H1 (cell line): ENCODE measurements around the gene DPYSL4. TPM values are rescaled to one million over a fixed set of nuclear protein-coding genes. Genes with fewer than 3 reads are reported as not detected.

ENCODE experiments used
- CTCF ChIA-PET: fragments of 300-600 bp; sonication (Branson Sonifier 250); formaldehyde crosslinking; loops from one replicate; lab custom pipeline; 2021; ENCODE audit not compliant: partially characterized antibody; lab: Charles Lee
- POLR2A ChIA-PET: fragments of 300-600 bp; sonication (Branson Sonifier 250); formaldehyde crosslinking; loops from one replicate; lab custom pipeline; 2021; ENCODE audit warnings: inconsistent platforms; ENCODE audit not compliant: partially characterized antibody; lab: Charles Lee
- DNase-seq, 2 experiments: peaks; one replicate each; pipeline versions ENCODE4 v3.0.0 to v3.0.0-alpha.2; 2010 to 2022; ENCODE audit warnings: low spot score in 2 of 2, low read depth in 1 of 2, mixed read lengths in 1 of 2
- FAIRE-seq: peaks from 2 replicates; lab custom pipeline; 2011; peaks lifted over from hg19 to GRCh38; lab: Jason Lieb, UNC
- H2AFZ ChIP-seq: 2 replicates; pipeline ENCODE4 v1.8.1; 2012; ENCODE audit warnings: low read length, inconsistent platforms
- H2AK5ac ChIP-seq: 2 replicates; pipeline ENCODE4 v1.6.1; 2013; ENCODE audit warnings: low read depth, low read length
- H2BK120ac ChIP-seq: replicated peaks from 2 replicates; pipeline ENCODE3; 2013; ENCODE audit warnings: low read depth, low read length, inconsistent platforms
- H2BK12ac ChIP-seq: 2 replicates; pipeline ENCODE4 v1.6.1; 2013; ENCODE audit warnings: low read depth, low read length
- H2BK15ac ChIP-seq: 2 replicates; pipeline ENCODE4 v1.6.1; 2013; ENCODE audit warnings: low read length
- H2BK20ac ChIP-seq: 2 replicates; pipeline ENCODE4 v1.6.1; 2013; ENCODE audit warnings: low read length
- H2BK5ac ChIP-seq: 2 replicates; pipeline ENCODE4 v1.6.1; 2013; ENCODE audit warnings: low read depth, low read length
- H3K14ac ChIP-seq: 2 replicates; pipeline ENCODE4 v1.6.1; 2013; ENCODE audit warnings: inconsistent platforms; ENCODE audit not compliant: insufficient read length
- H3K18ac ChIP-seq: 2 replicates; pipeline ENCODE4 v1.6.1; 2013; ENCODE audit warnings: low read length; ENCODE audit errors: extremely low read depth
- H3K23ac ChIP-seq: 2 replicates; pipeline ENCODE4 v1.6.1; 2013; ENCODE audit warnings: inconsistent platforms; ENCODE audit not compliant: insufficient read length
- H3K23me2 ChIP-seq: 2 replicates; pipeline ENCODE4 v1.6.1; 2013; ENCODE audit warnings: low read depth, low read length
- H3K27ac ChIP-seq: 2 replicates; pipeline ENCODE4 v1.6.1; 2011; ENCODE audit warnings: low read depth, low read length, inconsistent platforms
- H3K27me3 ChIP-seq, 4 experiments: replicated peaks in 1 of 4; 1 replicate in 1 of 4; 2 replicates in 3 of 4; pipeline versions ENCODE4 v1.6.1 to v1.8.1; 2011 to 2013; ENCODE audit warnings: low read length in 3 of 4, mild to moderate bottlenecking in 3 of 4, inconsistent platforms in 2 of 4, mixed read lengths in 2 of 4, moderate library complexity in 1 of 4; ENCODE audit not compliant: control insufficient read depth in 3 of 4, insufficient read depth in 3 of 4; ENCODE audit errors: extremely low read depth in 1 of 4
- H3K36me3 ChIP-seq, 4 experiments: 2 replicates each; pipeline versions ENCODE4 v1.6.1 to v1.8.1; 2011 to 2013; ENCODE audit warnings: mild to moderate bottlenecking in 4 of 4, low read length in 3 of 4, moderate library complexity in 2 of 4, control low read depth in 1 of 4, inconsistent platforms in 1 of 4; ENCODE audit not compliant: insufficient read depth in 4 of 4, control insufficient read depth in 2 of 4
- H3K4ac ChIP-seq: replicated peaks from 2 replicates; pipeline ENCODE3; 2013; ENCODE audit warnings: low read length, low read depth, mixed read lengths, inconsistent platforms; ENCODE audit not compliant: insufficient read length
- H3K4me1 ChIP-seq, 4 experiments: replicated peaks in 1 of 4; 1 replicate in 1 of 4; 2 replicates in 3 of 4; pipeline versions ENCODE4 v1.6.1 to v1.8.1; 2011 to 2013; ENCODE audit warnings: low read length in 3 of 4, inconsistent platforms in 2 of 4, mixed read lengths in 1 of 4; ENCODE audit not compliant: insufficient read depth in 4 of 4, control insufficient read depth in 3 of 4
- H3K4me2 ChIP-seq, 2 experiments: 2 replicates each; pipeline versions ENCODE4 v1.6.1 to v1.8.1; 2011 to 2013; ENCODE audit warnings: low read depth in 2 of 2, low read length in 2 of 2, control low read depth in 1 of 2, inconsistent platforms in 1 of 2, mild to moderate bottlenecking in 1 of 2; ENCODE audit not compliant: insufficient read depth in 1 of 2
- H3K4me3 ChIP-seq, 4 experiments: fragments of 200-600, 300-600 bp in 1 of 4; sonication (generic), shearing (Covaris generic), sonication (Bioruptor Twin) in 1 of 4; 2 replicates each; pipeline versions ENCODE4 v1.5.1 to v1.8.1; 2011 to 2016; ENCODE audit warnings: low read length in 4 of 4, low read depth in 3 of 4, control low read depth in 2 of 4, inconsistent platforms in 2 of 4, mild to moderate bottlenecking in 2 of 4, mixed read lengths in 1 of 4, moderate library complexity in 1 of 4; ENCODE audit not compliant: insufficient read depth in 2 of 4; ENCODE audit errors: extremely low read depth in 1 of 4
- H3K56ac ChIP-seq: replicated peaks from 2 replicates; pipeline ENCODE3; 2013; ENCODE audit warnings: low read depth, mild to moderate bottlenecking, mixed read lengths, low read length, inconsistent platforms; ENCODE audit not compliant: insufficient read length
- H3K79me1 ChIP-seq: 2 replicates; pipeline ENCODE4 v1.6.1; 2013; ENCODE audit warnings: low read depth, low read length, control low read depth
- H3K79me2 ChIP-seq, 2 experiments: 2 replicates each; pipeline versions ENCODE4 v1.6.1 to v1.8.1; 2012 to 2013; ENCODE audit warnings: low read length in 2 of 2, mild to moderate bottlenecking in 2 of 2, inconsistent platforms in 1 of 2; ENCODE audit not compliant: insufficient read depth in 2 of 2, control insufficient read depth in 1 of 2
- H3K9ac ChIP-seq, 4 experiments: replicated peaks in 1 of 4; 1 replicate in 1 of 4; 2 replicates in 3 of 4; pipeline versions ENCODE4 v1.6.1 to v1.8.1; 2011 to 2013; ENCODE audit warnings: low read depth in 3 of 4, low read length in 3 of 4, control low read depth in 2 of 4, mild to moderate bottlenecking in 2 of 4, moderate library complexity in 2 of 4, inconsistent platforms in 1 of 4; ENCODE audit errors: extremely low read depth in 1 of 4
- H3K9me3 ChIP-seq, 2 experiments: 2 replicates each; pipeline versions ENCODE4 v1.6.1 to v1.8.1; 2012 to 2013; ENCODE audit warnings: mild to moderate bottlenecking in 2 of 2, moderate library complexity in 2 of 2, control low read depth in 1 of 2, inconsistent platforms in 1 of 2, low read depth in 1 of 2, low read length in 1 of 2, mixed read lengths in 1 of 2; ENCODE audit not compliant: insufficient read depth in 2 of 2
- H4K20me1 ChIP-seq, 2 experiments: replicated peaks in 1 of 2; 2 replicates each; pipeline versions ENCODE3 to v1.8.1; 2011 to 2013; ENCODE audit warnings: inconsistent platforms in 2 of 2, low read length in 2 of 2, mild to moderate bottlenecking in 1 of 2; ENCODE audit not compliant: insufficient read depth in 2 of 2, control insufficient read depth in 1 of 2
- H4K5ac ChIP-seq: 2 replicates; pipeline ENCODE4 v1.6.1; 2013; ENCODE audit warnings: low read length, low read depth, mixed read lengths, inconsistent platforms; ENCODE audit not compliant: insufficient read length
- H4K8ac ChIP-seq: 2 replicates; pipeline ENCODE4 v1.8.0; 2013; ENCODE audit warnings: mild to moderate bottlenecking, moderate library complexity, low read length, inconsistent platforms; ENCODE audit not compliant: insufficient read depth; ENCODE audit errors: extremely low read depth
- H4K91ac ChIP-seq: replicated peaks from 2 replicates; pipeline ENCODE3; 2013; ENCODE audit warnings: low read length, mixed read lengths, inconsistent platforms; ENCODE audit not compliant: insufficient read length
- ASH2L ChIP-seq: fragments of 200-600, 300-600 bp; sonication (generic); IDR thresholded peaks from one replicate; pipeline ENCODE4 v1.7.1; 2017; ENCODE audit warnings: low read length
- CHD1 ChIP-seq: IDR thresholded peaks from 2 replicates; pipeline ENCODE4 v1.6.1; 2012; ENCODE audit warnings: low read depth, low read length, improper control_type of control experiment
- RFX5 ChIP-seq: IDR thresholded peaks from 2 replicates; pipeline ENCODE4 v1.6.1; 2011; ENCODE audit warnings: low read depth, low read length, improper control_type of control experiment, borderline replicate concordance
- TCF12 ChIP-seq: IDR thresholded peaks from 2 replicates; pipeline ENCODE4 v1.6.1; 2011; ENCODE audit warnings: low read depth, mild to moderate bottlenecking, low read length
- WGBS, 2 experiments: shearing (Covaris generic) in 1 of 2; methylation state at CpG; one replicate each; pipeline versions ENCODE4 v1.1.6 to v1.1.7; 2013 to 2015; ENCODE audit warnings: low lambda C conversion rate in 2 of 2, mixed read lengths in 2 of 2, inconsistent platforms in 1 of 2, low coverage in 1 of 2, missing lambda C conversion rate in 1 of 2; ENCODE audit not compliant: insufficient replicate concordance in 2 of 2, insufficient coverage in 1 of 2, insufficient read length in 1 of 2; ENCODE audit errors: extremely low coverage in 1 of 2, missing lambda C conversion rate in 1 of 2; 5-methylcytosine and 5-hydroxymethylcytosine counted together
- polyA plus RNA-seq, 7 experiments: library from polyadenylated mRNA; depleted of rRNA in 3 of 7; stranded (reverse) in 5 of 7; unstranded in 2 of 7; fragments of >200 nt in 5 of 7; fragments of 200-250 nt in 2 of 7; gene quantifications; 1 replicate in 5 of 7; 2 replicates in 1 of 7; 4 replicates in 1 of 7; pipeline versions ENCODE4 v1.2.1 to v1.2.3, GENCODE V29; 2011 to 2013; ENCODE audit warnings: missing spikeins in 2 of 7, mixed read lengths in 2 of 7
- total RNA-seq: library from RNA; stranded (reverse); fragmentation: NEBNext Ultra II Directional; extraction: Animal tissue kit (Norgen Biotek cat#: 25700); gene quantifications from 2 replicates; pipeline ENCODE4 v1.2.1, GENCODE V29; 2021

DPYSL4 gene
- total and polyA plus RNA-seq, 2 of the 8 experiments (the other 6 are each of a cell fraction or from before 2014, with no cell fraction given) = 12.9 to 15.2 TPM

DNA sequence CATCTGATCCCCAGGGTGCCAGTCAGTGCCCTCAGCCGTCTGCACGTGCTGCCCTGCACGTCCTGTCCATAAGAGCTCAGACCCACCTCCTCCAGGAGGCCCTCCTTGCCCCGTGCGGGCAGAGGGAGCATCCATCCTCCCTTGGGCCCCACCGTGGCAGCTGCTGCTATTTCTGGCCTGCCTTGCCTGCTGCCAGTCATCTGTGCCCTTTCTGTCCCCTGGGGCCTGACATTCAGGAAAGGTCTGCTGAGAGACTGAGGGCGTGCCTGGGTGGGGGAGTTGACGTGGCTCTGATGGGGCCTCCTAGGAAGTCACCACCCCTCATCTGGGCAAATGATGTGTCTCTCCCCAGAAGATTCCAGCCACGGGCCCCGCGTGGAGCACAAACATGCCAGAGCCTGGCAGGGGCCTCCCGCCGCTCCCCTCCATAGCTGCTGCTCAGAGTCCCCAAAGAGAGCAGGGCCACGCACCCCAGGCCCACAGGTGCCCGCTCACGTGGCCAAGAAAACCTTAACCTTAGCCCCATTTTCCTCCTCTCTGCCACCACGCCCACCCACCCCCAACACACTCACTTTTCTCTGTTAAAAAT is 21.8 kb downstream of the DPYSL4 start:
- no peak for FAIRE-seq
- POLR2A ChIA-PET = no interaction called here
- WGBS, 2 experiments = 91% methylated on average over 13 of the region's 17 CpGs; no CpG with 5 or more reads in 1 of the 2 experiments

More for the DNA sequence above, 21.8 kb downstream of the DPYSL4 start:
- no peak overlapping the region for H3K4me2 ChIP-seq
- H3K4ac ChIP-seq = no peak overlapping the region
- H3K79me1 ChIP-seq = no peaks in the 10 kb centered on the region
- H2BK5ac ChIP-seq = no peak overlapping the region
- H2BK20ac ChIP-seq = no peak overlapping the region
- H3K79me2 ChIP-seq = no peaks in the 10 kb centered on the region
- H3K27ac ChIP-seq = no peak overlapping the region
- no peak overlapping the region for H3K4me3 ChIP-seq
- no peaks in the 10 kb centered on the region for H3K4me1 ChIP-seq
- H3K36me3 ChIP-seq = no peaks in the 10 kb centered on the region
- no peak overlapping the region for H2BK120ac ChIP-seq
- H4K91ac ChIP-seq = no peak overlapping the region
- H3K27me3 ChIP-seq = no peaks in the 10 kb centered on the region
- TF ChIP-seq ASH2L (no peak), RFX5 (no peak), CHD1 (no peak), TCF12 (no peak)
- H3K56ac ChIP-seq = no peak overlapping the region
- H3K9me3 ChIP-seq = no peaks in the 10 kb centered on the region
- peaks cover 2 to 3% of the 10 kb centered on the region in 2 experiments for H4K20me1 ChIP-seq
- no peak overlapping the region for H3K23ac ChIP-seq
- H4K8ac ChIP-seq = no peak overlapping the region
- H3K18ac ChIP-seq = no peak overlapping the region
- no peaks in the 10 kb centered on the region for H3K23me2 ChIP-seq
- H3K9ac ChIP-seq = no peak overlapping the region
- H4K5ac ChIP-seq = no peak overlapping the region
- H3K14ac ChIP-seq = no peak overlapping the region
- DNase-seq = no peak
- H2AK5ac ChIP-seq = no peak overlapping the region
- no peak overlapping the region for H2BK12ac ChIP-seq
- CTCF ChIA-PET = interaction anchor here (1.7 kb wide), 1 partner anchor 140 kb away, joined by 3 read pairs; no protein-coding TSS in a partner anchor
- H2BK15ac ChIP-seq = no peak overlapping the region
- no peak overlapping the region for H2AFZ ChIP-seq
